Measurements from ENCODE around the gene ADIPOR1.
"Not testable (repeated sequence)": the region's sequence is repeated elsewhere in the genome, so short reads cannot be mapped to it uniquely, and the experiment has no call there.

Gene ADIPOR1

GRCh38 chr1:202935844-202936243 is 22.3 kb downstream of the ADIPOR1 start:
- DNase-seq, result no peak

GRCh38 chr1:202934755-202935154 is 23.4 kb downstream of the ADIPOR1 start:
- DNase-seq, result no peak

- no peak for DNase-seq
Observed at GRCh38 chr1:202932476-202932875, 25.6 kb downstream of the ADIPOR1 start.

GRCh38 chr1:202926581-202927491 is 31.3 kb downstream of the ADIPOR1 start, which contains the start of gene KLHL12:
KLHL12 (minus strand) TSS chr1:202927234; CDS start chr1:202925162, 2,072 bp downstream.
- peak; percentile 97 for DNase-seq

GRCh38 chr1:202923533-202923932 is 34.6 kb downstream of the ADIPOR1 start:
- DNase-seq, result no peak

GRCh38 chr1:202919615-202920014 is 38.5 kb downstream of the ADIPOR1 start:
- no peak for DNase-seq

- DNase-seq, result no peak
Observed at GRCh38 chr1:202915146-202915545, 43.0 kb downstream of the ADIPOR1 start.

GRCh38 chr1:202912476-202912875 is 45.6 kb downstream of the ADIPOR1 start:
- DNase-seq, result not testable (repeated sequence)

- DNase-seq, result no peak
Observed at GRCh38 chr1:202909494-202909893, 48.6 kb downstream of the ADIPOR1 start.

- no peak for DNase-seq
Observed at GRCh38 chr1:202908998-202909397, 49.1 kb downstream of the ADIPOR1 start.

GRCh38 chr1:202905331-202905730 is 52.8 kb downstream of the ADIPOR1 start:
- DNase-seq, result no peak

GRCh38 chr1:202903808-202904207 is 54.3 kb downstream of the ADIPOR1 start:
- DNase-seq, result not testable (repeated sequence)

- DNase-seq, result no peak
Observed at GRCh38 chr1:202901555-202901954, 56.6 kb downstream of the ADIPOR1 start.

- no peak for DNase-seq
Observed at GRCh38 chr1:202892501-202892900, 65.6 kb downstream of the ADIPOR1 start.

Data from activated CD4-positive, alpha-beta T cell treated with anti-CD3 and anti-CD28 coated beads for 48 hours (primary cell).